ENCODE results near the gene KIF1B. TPM values are rescaled to one million over a fixed set of nuclear protein-coding genes. Genes with fewer than 3 reads are reported as not detected.

The KIF1B gene
- total and polyA plus RNA-seq, 9 of the 15 experiments (the other 6 are each of a cell fraction or from before 2014, with no cell fraction given) = 2.8 to 19.8 (median 11.9) TPM

- TF ChIP-seq, protein P1, sequence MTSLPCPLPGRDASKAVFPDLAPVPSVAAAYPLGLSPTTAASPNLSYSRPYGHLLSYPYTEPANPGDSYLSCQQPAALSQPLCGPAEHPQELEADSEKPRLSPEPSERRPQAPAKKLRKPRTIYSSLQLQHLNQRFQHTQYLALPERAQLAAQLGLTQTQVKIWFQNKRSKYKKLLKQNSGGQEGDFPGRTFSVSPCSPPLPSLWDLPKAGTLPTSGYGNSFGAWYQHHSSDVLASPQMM (CRISPR knock-in tag; IDR thresholded peaks at IDR 0.05) = no peak
- no peak for TF ChIP-seq LARP7 (IDR thresholded peaks at IDR 0.05)
- TF ChIP-seq CLOCK (CRISPR knock-in tag; IDR thresholded peaks at IDR 0.05; ENCODE audit: borderline replicate concordance) = no peak
- TF ChIP-seq RBM34 (IDR thresholded peaks at IDR 0.05; ENCODE audit: borderline replicate concordance, insufficient read depth, low read length) = no peak
- peak; percentile 91 for TF ChIP-seq C11orf30 (IDR thresholded peaks at IDR 0.05; ENCODE audit: low read depth)
- TF ChIP-seq TEAD1 (CRISPR knock-in tag; IDR thresholded peaks at IDR 0.05) = peak; percentile 88 to 92
- TF ChIP-seq ZNF507 (tag; conservative IDR thresholded peaks at IDR 0.05) = no peak
- TF ChIP-seq MAFF (IDR thresholded peaks at IDR 0.05; ENCODE audit: low read length) = no peak
- no peak for TF ChIP-seq MBD2 (IDR thresholded peaks at IDR 0.05; ENCODE audit: borderline replicate concordance, low read depth)
- peak; percentile 77; the same call in 1 of the 2 replicates for TF ChIP-seq PHF8 (IDR thresholded peaks at IDR 0.05; ENCODE audit: borderline replicate concordance, low read length)
- 0 out of 2 replicates have a peak, but pooled peaks have one; percentile 28 for TF ChIP-seq PHB (CRISPR knock-in tag; IDR thresholded peaks at IDR 0.05)
- TF ChIP-seq RAD51 (IDR thresholded peaks at IDR 0.05; ENCODE audit: borderline replicate concordance, low read depth) = no peak
- TF ChIP-seq ELF1 (tag; IDR thresholded peaks at IDR 0.05) = no peak
- TF ChIP-seq RBBP5 (IDR thresholded peaks at IDR 0.05; ENCODE audit: borderline replicate concordance, insufficient read depth, low read length, poor library complexity, severe bottlenecking) = peak; percentile 94
- TF ChIP-seq FOXM1 (IDR thresholded peaks at IDR 0.05; ENCODE audit: low read depth) = no peak
- TF ChIP-seq FOXM1 (CRISPR knock-in tag; IDR thresholded peaks at IDR 0.05; ENCODE audit: low read depth) = peak; percentile 92
- no peak for TF ChIP-seq PYGO2 (tag; IDR thresholded peaks at IDR 0.05)
- no peak; the same call in 1 of the 2 replicates for TF ChIP-seq TAF7 (tag; IDR thresholded peaks at IDR 0.05)
- no peak for TF ChIP-seq ZNF217 (CRISPR knock-in tag; IDR thresholded peaks at IDR 0.05)
- TF ChIP-seq KHSRP (IDR thresholded peaks at IDR 0.05) = no peak
- TF ChIP-seq, protein P2, sequence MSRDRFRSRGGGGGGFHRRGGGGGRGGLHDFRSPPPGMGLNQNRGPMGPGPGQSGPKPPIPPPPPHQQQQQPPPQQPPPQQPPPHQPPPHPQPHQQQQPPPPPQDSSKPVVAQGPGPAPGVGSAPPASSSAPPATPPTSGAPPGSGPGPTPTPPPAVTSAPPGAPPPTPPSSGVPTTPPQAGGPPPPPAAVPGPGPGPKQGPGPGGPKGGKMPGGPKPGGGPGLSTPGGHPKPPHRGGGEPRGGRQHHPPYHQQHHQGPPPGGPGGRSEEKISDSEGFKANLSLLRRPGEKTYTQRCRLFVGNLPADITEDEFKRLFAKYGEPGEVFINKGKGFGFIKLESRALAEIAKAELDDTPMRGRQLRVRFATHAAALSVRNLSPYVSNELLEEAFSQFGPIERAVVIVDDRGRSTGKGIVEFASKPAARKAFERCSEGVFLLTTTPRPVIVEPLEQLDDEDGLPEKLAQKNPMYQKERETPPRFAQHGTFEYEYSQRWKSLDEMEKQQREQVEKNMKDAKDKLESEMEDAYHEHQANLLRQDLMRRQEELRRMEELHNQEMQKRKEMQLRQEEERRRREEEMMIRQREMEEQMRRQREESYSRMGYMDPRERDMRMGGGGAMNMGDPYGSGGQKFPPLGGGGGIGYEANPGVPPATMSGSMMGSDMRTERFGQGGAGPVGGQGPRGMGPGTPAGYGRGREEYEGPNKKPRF (IDR thresholded peaks at IDR 0.05; ENCODE audit: low read depth, low read length) = no peak
- TF ChIP-seq HIVEP1 (CRISPR knock-in tag; IDR thresholded peaks at IDR 0.05) = peak; percentile 69
- peak; percentile 97 for TF ChIP-seq CTBP1 (IDR thresholded peaks at IDR 0.05; ENCODE audit: borderline replicate concordance)
- no peak for TF ChIP-seq ASH1L (IDR thresholded peaks at IDR 0.05; ENCODE audit: borderline replicate concordance, low read depth, partially characterized antibody)
- TF ChIP-seq HMG20B (CRISPR knock-in tag; IDR thresholded peaks at IDR 0.05) = no peak
These were observed 220.1 kb downstream of the KIF1B start, which contains the start of gene CENPS (continued) for GRCh38 chr1:10430216-10431069.
